ENCODE measurements around the gene ATXN7L1.

GRCh38 chr7:105718511-105718925 lies 157.9 kb downstream of the ATXN7L1 start:
- TF ChIP-seq, protein P1, sequence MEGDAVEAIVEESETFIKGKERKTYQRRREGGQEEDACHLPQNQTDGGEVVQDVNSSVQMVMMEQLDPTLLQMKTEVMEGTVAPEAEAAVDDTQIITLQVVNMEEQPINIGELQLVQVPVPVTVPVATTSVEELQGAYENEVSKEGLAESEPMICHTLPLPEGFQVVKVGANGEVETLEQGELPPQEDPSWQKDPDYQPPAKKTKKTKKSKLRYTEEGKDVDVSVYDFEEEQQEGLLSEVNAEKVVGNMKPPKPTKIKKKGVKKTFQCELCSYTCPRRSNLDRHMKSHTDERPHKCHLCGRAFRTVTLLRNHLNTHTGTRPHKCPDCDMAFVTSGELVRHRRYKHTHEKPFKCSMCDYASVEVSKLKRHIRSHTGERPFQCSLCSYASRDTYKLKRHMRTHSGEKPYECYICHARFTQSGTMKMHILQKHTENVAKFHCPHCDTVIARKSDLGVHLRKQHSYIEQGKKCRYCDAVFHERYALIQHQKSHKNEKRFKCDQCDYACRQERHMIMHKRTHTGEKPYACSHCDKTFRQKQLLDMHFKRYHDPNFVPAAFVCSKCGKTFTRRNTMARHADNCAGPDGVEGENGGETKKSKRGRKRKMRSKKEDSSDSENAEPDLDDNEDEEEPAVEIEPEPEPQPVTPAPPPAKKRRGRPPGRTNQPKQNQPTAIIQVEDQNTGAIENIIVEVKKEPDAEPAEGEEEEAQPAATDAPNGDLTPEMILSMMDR (IDR thresholded peaks at IDR 0.05) = no peak
- TF ChIP-seq POLR2A (IDR thresholded peaks at IDR 0.05) = no peak

Measured in Peyer's patch (tissue), 4 donors.